Measurements from ENCODE around the gene CALHM3. TPM values are rescaled to one million over a fixed set of nuclear protein-coding genes. Genes with fewer than 3 reads are reported as not detected.

Gene CALHM3
- polyA plus RNA-seq, 3 donors, result 0.04 to 0.62 TPM; not detected in 1

GRCh38 chr10:103507235-103508191, 28.5 kb upstream of the CALHM3 start:
- no peak for DNase-seq
- TF ChIP-seq, protein P1, sequence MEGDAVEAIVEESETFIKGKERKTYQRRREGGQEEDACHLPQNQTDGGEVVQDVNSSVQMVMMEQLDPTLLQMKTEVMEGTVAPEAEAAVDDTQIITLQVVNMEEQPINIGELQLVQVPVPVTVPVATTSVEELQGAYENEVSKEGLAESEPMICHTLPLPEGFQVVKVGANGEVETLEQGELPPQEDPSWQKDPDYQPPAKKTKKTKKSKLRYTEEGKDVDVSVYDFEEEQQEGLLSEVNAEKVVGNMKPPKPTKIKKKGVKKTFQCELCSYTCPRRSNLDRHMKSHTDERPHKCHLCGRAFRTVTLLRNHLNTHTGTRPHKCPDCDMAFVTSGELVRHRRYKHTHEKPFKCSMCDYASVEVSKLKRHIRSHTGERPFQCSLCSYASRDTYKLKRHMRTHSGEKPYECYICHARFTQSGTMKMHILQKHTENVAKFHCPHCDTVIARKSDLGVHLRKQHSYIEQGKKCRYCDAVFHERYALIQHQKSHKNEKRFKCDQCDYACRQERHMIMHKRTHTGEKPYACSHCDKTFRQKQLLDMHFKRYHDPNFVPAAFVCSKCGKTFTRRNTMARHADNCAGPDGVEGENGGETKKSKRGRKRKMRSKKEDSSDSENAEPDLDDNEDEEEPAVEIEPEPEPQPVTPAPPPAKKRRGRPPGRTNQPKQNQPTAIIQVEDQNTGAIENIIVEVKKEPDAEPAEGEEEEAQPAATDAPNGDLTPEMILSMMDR (IDR thresholded peaks at IDR 0.05), result no peak
- intact Hi-C loops (cut with micrococcal nuclease), result no loop called here
- no peaks in the 10 kb centered on the region for H3K79me2 ChIP-seq (ENCODE audit: insufficient read depth, low read length)
- H3K4me3 ChIP-seq (replicated peaks in 1 of 3; ENCODE audit: low read depth in 2 of 3, low read length in 3 of 3), result no peak overlapping the region
- H4K20me1 ChIP-seq (ENCODE audit: insufficient read depth, low read length), result no peaks in the 10 kb centered on the region
- H3K27me3 Mint-ChIP-seq (ENCODE audit: low read depth in 3 of 3), result peaks cover 2 to 10% (median 7%) of the 10 kb centered on the region in 3 donors
- no peaks in the 10 kb centered on the region for H3K9me3 Mint-ChIP-seq
- H3K4me3 Mint-ChIP-seq, result no peak overlapping the region
- no peaks in the 10 kb centered on the region for H3K36me3 ChIP-seq (replicated peaks in 1 of 2; ENCODE audit: control insufficient read depth in 1 of 2, insufficient read depth in 2 of 2, low read length in 2 of 2)
- no peaks in the 10 kb centered on the region for H3K36me3 Mint-ChIP-seq
- H3K4me1 Mint-ChIP-seq, result peaks cover 9% of the 10 kb centered on the region
- H3K9ac ChIP-seq (ENCODE audit: insufficient read depth, low read length, poor library complexity, severe bottlenecking), result no peak overlapping the region
- peak overlapping the region in 1 of 7 donors; percentile 37 for H3K27ac Mint-ChIP-seq
- whole genome bisulfite sequencing (ENCODE audit: insufficient coverage), result 92% methylated on average over 6 of the region's 10 CpGs
- no peak overlapping the region for H3K27ac ChIP-seq (ENCODE audit: low read depth in 1 of 2, low read length in 2 of 2)
- no peak overlapping the region for H2AFZ ChIP-seq (ENCODE audit: insufficient read depth, low read depth, low read length, poor library complexity, severe bottlenecking)
- H3K27me3 ChIP-seq (ENCODE audit: control insufficient read depth in 2 of 2, insufficient read depth in 2 of 2, low read length in 2 of 2), result no peaks in the 10 kb centered on the region
- H3K4me1 ChIP-seq (ENCODE audit: control insufficient read depth in 1 of 2, insufficient read depth in 2 of 2, low read length in 2 of 2), result peaks cover 0 to 5% of the 10 kb centered on the region in 2 donors
- H3K9me3 ChIP-seq (replicated peaks in 1 of 2; ENCODE audit: control insufficient read depth in 1 of 2, insufficient read depth in 1 of 2, low read length in 2 of 2), result no peaks in the 10 kb centered on the region
- no peak overlapping the region for H3K4me2 ChIP-seq (replicated peaks; ENCODE audit: extremely low read depth, low read length, poor library complexity, severe bottlenecking)

- H2AFZ ChIP-seq (ENCODE audit: insufficient read depth, low read depth, low read length, poor library complexity, severe bottlenecking), result no peak overlapping the region
- no peaks in the 10 kb centered on the region for H3K36me3 ChIP-seq (replicated peaks in 1 of 2; ENCODE audit: control insufficient read depth in 1 of 2, insufficient read depth in 2 of 2, low read length in 2 of 2)
- no peak overlapping the region for H3K27ac ChIP-seq (ENCODE audit: low read depth in 1 of 2, low read length in 2 of 2)
- no peaks in the 10 kb centered on the region for H3K79me2 ChIP-seq (ENCODE audit: insufficient read depth, low read length)
- no CpG with 5 or more reads among the region's 4 CpGs for WGBS (ENCODE audit: insufficient coverage)
- intact Hi-C loops (cut with micrococcal nuclease), result no loop called here
- peaks cover 0 to 7% of the 10 kb centered on the region in 2 donors for H3K4me1 ChIP-seq (ENCODE audit: control insufficient read depth in 1 of 2, insufficient read depth in 2 of 2, low read length in 2 of 2)
- H3K9ac ChIP-seq (ENCODE audit: insufficient read depth, low read length, poor library complexity, severe bottlenecking), result no peak overlapping the region
- H3K4me3 ChIP-seq (replicated peaks in 1 of 3; ENCODE audit: low read depth in 2 of 3, low read length in 3 of 3), result no peak overlapping the region
- TF ChIP-seq, protein P1 (IDR thresholded peaks at IDR 0.05), result no peak
- H3K4me2 ChIP-seq (replicated peaks; ENCODE audit: extremely low read depth, low read length, poor library complexity, severe bottlenecking), result no peak overlapping the region
- H3K27me3 ChIP-seq (ENCODE audit: control insufficient read depth in 2 of 2, insufficient read depth in 2 of 2, low read length in 2 of 2), result no peaks in the 10 kb centered on the region
- Mint-ChIP-seq H3K27ac (no peak overlapping the region), H3K4me3 (no peak overlapping the region), H3K36me3 (no peaks in the 10 kb centered on the region), H3K9me3 (no peaks in the 10 kb centered on the region), H3K27me3 (ENCODE audit: low read depth in 3 of 3) (peaks cover 4 to 11% (median 10%) of the 10 kb centered on the region in 3 donors), H3K4me1 (peaks cover 10% of the 10 kb centered on the region)
- no peak for DNase-seq
- H3K9me3 ChIP-seq (replicated peaks in 1 of 2; ENCODE audit: control insufficient read depth in 1 of 2, insufficient read depth in 1 of 2, low read length in 2 of 2), result no peaks in the 10 kb centered on the region
- no peaks in the 10 kb centered on the region for H4K20me1 ChIP-seq (ENCODE audit: insufficient read depth, low read length)
These were observed 27.0 kb upstream of the CALHM3 start for GRCh38 chr10:103506061-103506460.

Measured in CD14-positive monocyte (primary cell).